ENCODE measurements around the gene ZBTB3.

- TF ChIP-seq CTCF (IDR thresholded peaks at IDR 0.05; ENCODE audit: insufficient read depth, low read depth, low read length) (no peak), EZH2 (IDR thresholded peaks at IDR 0.05; ENCODE audit: insufficient read depth, low read length) (no peak)
Observed at GRCh38 chr11:62719302-62719978, 34.5 kb downstream of the ZBTB3 start.
